PC-3 (cell line): ENCODE data around the gene ELOVL5.

Source experiments
- EZH2 ChIP-seq: fragments of 300-600 bp; sonication (generic); IDR thresholded peaks from one replicate; pipeline ENCODE4 v1.6.1; 2017; ENCODE audit warnings: antibody characterized with exemption, mild to moderate bottlenecking, low read length; ENCODE audit not compliant: unreplicated experiment
- TF ChIP-seq, protein P1 (sequence below): fragments of 300-600 bp; sonication (generic); conservative IDR thresholded peaks from 2 replicates; pipeline ENCODE4 v1.5.1; 2017; ENCODE audit warnings: antibody characterized with exemption, low read depth, mild to moderate bottlenecking, low read length

DNA sequence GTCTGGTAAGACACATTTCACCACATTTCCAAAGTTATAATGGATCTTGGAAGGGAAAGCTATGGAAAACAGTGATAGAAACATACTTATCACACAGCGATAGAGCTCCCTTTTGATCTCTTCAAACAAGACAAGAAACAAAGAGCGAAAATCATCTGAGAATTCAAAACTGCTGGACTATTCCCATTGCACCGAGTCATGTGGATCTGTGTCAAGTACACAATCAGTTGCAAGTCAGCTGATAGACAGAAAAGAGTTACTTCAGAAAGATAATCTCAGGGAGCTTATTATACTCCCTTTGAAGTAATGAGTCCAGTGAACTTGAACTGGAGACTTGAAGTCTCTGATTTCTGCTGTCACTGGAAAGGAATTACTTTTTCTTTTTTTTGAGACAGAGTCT, 110.4 kb downstream of the ELOVL5 start:
- TF ChIP-seq EZH2 = no peak
- TF ChIP-seq, protein P1, sequence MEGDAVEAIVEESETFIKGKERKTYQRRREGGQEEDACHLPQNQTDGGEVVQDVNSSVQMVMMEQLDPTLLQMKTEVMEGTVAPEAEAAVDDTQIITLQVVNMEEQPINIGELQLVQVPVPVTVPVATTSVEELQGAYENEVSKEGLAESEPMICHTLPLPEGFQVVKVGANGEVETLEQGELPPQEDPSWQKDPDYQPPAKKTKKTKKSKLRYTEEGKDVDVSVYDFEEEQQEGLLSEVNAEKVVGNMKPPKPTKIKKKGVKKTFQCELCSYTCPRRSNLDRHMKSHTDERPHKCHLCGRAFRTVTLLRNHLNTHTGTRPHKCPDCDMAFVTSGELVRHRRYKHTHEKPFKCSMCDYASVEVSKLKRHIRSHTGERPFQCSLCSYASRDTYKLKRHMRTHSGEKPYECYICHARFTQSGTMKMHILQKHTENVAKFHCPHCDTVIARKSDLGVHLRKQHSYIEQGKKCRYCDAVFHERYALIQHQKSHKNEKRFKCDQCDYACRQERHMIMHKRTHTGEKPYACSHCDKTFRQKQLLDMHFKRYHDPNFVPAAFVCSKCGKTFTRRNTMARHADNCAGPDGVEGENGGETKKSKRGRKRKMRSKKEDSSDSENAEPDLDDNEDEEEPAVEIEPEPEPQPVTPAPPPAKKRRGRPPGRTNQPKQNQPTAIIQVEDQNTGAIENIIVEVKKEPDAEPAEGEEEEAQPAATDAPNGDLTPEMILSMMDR = no peak
